SIG-M5 treated with dmso at 0.1 percent for 504 hours (cell line): ENCODE measurements around the gene ARHGAP11A.
A peak's percentile ranks its signal among the peaks of the same experiment; 100 is the strongest.

Source experiments
- DNase-seq: peaks from one replicate; lab custom pipeline; 2025; ENCODE audit not compliant: unreplicated experiment; lab: John Stamatoyannopoulos, UW

Gene ARHGAP11A

DNA sequence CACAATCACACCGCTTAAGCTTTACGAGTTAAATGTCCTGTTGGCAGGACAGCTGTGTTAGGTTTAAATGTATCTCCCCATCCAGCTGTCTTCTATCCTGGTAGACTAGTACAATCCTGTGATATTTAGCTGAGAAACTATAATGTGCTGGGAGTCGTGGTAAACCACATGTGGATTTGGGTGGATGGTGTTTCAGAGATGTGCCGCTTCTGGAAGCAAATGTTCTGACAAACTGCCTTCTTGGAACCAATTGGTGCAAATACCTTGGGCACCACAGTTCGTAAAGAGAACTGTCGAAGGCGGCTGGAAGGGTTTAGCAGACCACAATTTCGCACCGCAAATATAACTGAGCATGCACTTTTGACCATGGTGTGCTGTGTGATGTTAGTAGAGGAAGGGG is 41.2 kb downstream of the ARHGAP11A start:
- DNase-seq: no peak

- no peak for DNase-seq
Observed at GRCh38 chr15:32657198-32657883, 42.0 kb downstream of the ARHGAP11A start.

GRCh38 chr15:32657941-32658340 is 42.6 kb downstream of the ARHGAP11A start:
- no peak for DNase-seq

- no peak for DNase-seq
Observed at GRCh38 chr15:32659340-32660155, 44.2 kb downstream of the ARHGAP11A start.

- DNase-seq: no peak
Observed at GRCh38 chr15:32663671-32664070, 48.4 kb downstream of the ARHGAP11A start.

GRCh38 chr15:32664796-32665195 is 49.5 kb downstream of the ARHGAP11A start:
- DNase-seq: no peak

DNA sequence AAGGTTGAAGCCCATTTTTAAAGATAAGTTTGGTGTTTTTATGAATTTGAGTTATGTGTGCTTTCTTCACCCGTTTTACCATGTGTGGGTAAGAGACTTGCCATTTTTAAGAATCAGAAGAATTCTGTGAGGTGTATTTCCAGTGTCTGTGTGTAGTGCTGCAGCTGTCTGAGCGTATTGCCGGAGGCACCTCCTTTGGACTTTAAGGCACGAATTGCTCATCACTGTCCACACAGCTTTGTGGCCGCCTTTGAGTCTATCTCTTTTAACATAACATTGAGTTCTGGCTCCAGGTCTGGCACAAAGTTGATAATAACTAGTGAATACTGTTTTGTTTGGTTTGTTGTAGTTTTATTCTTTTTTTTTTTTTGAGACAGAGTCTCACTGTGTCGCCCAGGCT is 52.0 kb downstream of the ARHGAP11A start:
- no peak for DNase-seq

GRCh38 chr15:32668942-32669341 is 53.6 kb downstream of the ARHGAP11A start:
- no peak for DNase-seq

GRCh38 chr15:32669896-32670611 is 54.8 kb downstream of the ARHGAP11A start:
- no peak for DNase-seq

DNA sequence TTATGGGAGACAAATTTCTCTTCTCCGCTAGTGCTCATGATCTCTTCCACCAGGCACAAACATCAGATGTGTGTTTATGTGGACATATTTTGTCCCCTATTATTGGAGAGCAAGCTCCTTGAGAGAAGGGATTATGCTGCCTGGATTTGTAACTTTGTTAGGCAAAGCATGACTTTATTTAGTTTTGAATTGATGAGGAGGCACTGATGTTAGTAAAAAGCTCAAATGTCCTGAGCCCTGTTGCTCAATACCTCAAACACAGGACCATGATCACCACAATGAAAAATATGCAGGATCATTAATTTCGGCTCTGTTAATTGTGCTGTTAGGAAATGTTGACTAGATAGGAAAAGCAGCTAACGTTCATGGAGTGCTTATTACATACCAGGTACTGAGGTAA is 55.3 kb downstream of the ARHGAP11A start:
- no peak for DNase-seq

DNA sequence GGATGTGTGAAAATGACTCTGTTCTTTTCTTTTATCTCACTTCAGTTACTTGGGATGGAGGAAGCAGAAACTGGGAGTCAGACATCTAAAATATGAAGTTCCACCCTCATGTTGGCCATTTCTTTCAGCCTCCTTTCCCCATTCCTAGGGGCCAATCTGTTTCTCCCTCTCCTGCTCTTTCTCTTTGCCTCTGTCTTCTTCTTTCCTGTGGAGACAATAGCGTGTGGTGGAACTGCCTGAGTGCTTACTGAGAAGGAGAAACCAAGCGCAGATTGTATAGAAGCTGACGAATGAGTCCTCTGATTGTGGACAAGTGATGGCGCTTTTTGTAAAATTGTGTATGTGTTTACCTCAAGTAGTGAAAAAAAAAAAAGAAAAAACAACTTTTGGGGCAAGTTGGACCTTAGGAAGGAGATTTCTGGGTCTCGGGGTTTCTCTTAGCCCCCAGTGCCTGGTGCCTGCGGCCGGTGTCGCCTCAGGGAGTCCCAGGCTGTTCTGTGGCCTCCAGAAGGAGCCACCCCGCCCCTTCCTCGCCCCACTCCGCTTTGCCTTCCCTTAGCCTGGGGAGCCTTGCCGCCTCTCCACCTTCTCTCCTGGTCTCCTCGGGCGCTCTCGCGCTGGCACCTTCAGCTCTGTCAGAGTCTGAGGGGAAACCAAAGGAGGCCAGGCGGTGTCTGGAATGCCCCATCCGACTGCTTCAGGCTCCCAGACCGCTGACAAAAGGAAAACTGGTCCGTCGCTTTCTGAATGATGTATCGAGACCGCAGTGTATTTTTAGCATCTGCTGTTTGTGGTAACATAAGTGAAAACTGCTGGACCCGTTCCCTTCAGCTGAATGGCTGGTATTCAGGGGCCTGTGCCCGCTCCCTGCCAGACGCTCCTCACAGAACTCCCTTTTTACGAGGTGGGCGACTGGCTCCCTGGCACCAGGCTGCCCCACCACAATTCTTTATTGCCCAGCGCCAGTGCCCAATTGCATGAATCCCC is 56.3 kb downstream of the ARHGAP11A start:
- DNase-seq: no peak

GRCh38 chr15:32674681-32675080 is 59.4 kb downstream of the ARHGAP11A start:
- DNase-seq: no peak

DNA sequence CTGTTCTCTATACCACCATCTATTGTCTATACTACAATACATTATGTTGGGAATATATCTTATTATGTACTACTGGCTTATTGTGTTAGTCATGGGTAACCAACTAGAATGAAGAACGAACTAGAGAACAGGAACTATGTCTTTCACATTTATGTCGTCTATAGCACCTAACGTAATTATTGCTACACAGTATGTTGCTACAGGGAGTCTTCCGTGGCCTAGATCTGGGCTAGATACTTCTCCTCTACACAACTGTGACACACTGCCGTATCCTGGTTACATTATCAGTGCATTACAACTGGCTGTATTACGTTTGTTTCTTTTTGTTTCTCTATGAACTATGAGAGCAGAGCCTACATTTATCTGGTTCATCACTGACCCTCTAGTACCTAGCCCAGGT is 60.2 kb downstream of the ARHGAP11A start:
- no peak for DNase-seq

- DNase-seq: no peak
Observed at GRCh38 chr15:32676169-32676568, 60.9 kb downstream of the ARHGAP11A start.

- DNase-seq: no peak
Observed at GRCh38 chr15:32677238-32677750, 62.0 kb downstream of the ARHGAP11A start.

GRCh38 chr15:32679298-32679690 is 64.0 kb downstream of the ARHGAP11A start:
- DNase-seq: no peak

DNA sequence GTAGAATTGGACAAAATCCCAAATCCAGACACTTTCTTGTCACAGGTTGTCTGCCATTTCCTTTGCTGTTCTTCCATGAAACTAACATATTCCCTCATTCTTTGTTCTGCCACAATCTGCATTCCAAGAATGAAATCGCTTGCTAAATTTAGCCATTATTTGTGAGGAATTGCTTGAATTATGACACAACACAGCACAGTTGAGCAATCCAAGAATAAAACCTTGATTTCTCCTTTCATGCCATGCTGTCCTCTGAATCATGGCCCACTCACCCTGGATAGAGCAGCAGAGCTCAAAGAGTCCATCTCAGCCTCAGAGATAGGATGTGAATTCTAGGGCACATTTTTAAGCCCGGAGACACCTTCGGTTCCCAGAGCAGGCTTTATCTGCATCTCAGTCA is 67.3 kb downstream of the ARHGAP11A start:
- DNase-seq: no peak

DNA sequence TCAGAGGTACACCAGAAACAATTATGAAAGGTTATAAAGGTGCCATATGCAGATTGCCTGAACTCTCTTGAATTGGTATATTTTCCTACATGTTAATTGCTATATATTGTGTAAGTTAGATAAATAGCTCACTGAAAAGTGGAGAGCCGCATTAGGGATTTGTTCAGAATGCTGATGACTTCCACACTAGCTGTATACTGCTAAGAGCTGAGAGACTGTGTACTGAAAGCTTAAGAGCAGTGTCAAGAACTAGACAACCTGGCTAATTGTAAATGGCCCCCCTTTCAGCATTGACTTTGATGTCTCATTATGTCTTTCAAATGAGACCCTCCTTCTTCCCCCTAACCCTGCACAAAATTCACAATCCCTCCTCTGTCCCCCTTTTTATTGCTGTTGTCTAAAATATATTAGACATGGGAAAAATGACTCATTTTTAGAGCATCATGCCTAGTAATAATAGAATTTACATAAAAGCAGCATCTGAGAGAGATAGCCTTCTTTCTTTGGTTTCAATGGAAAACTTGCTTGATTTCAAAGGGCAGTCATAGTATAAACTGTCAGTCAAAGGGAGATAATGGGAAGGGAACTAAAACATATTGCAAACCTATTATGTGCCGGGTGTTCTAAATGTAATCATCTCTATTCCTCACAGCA is 67.8 kb downstream of the ARHGAP11A start:
- DNase-seq: no peak

- peak; percentile 9 for DNase-seq
Observed at GRCh38 chr15:32683906-32684584, 68.7 kb downstream of the ARHGAP11A start.
